Endothelial cell of umbilical vein (primary cell): Measurements from ENCODE around the gene PADI1. TPM values are rescaled to one million over a fixed set of nuclear protein-coding genes. Genes with fewer than 3 reads are reported as not detected.

Experiments
- BruUV-seq: library from RNA; stranded (reverse); fragments of 400-500 nt; replicated peaks from 2 replicates; lab custom pipeline; 2021; lab: Mats Ljungman, UMichigan
- CTCF ChIA-PET: fragments of 300-600, 350-600 bp; sonication (Branson Sonifier 250); formaldehyde crosslinking; loops from one replicate; lab custom pipeline; 2021; ENCODE audit warnings: antibody characterized with exemption, inconsistent platforms; lab: Charles Lee
- POLR2A ChIA-PET: fragments of 300-600, 350-600 bp; sonication (Branson Sonifier 250); formaldehyde crosslinking; loops from one replicate; lab custom pipeline; 2021; ENCODE audit warnings: antibody characterized with exemption, inconsistent platforms; lab: Charles Lee
- DNase-seq: peaks from one replicate; pipeline ENCODE4 v3.0.0-alpha.2; 2011; ENCODE audit warnings: low read depth, low spot score
- FAIRE-seq: peaks from 2 replicates; lab custom pipeline; 2011; peaks lifted over from hg19 to GRCh38; lab: Jason Lieb, UNC
- H2AFZ ChIP-seq: 2 replicates; pipeline ENCODE4 v1.6.0; 2012; ENCODE audit warnings: low read depth, low read length, control low read depth, inconsistent platforms
- H3K27ac ChIP-seq: 2 replicates; pipeline ENCODE4 v1.5.1; 2011; ENCODE audit warnings: low read depth, mild to moderate bottlenecking, control low read depth, low read length, moderate library complexity; ENCODE audit not compliant: insufficient read depth
- H3K27me3 ChIP-seq, 2 experiments: 2 replicates each; pipeline versions ENCODE4 v1.6.0 to v1.6.1; 2011; ENCODE audit warnings: low read length in 2 of 2, mixed read lengths in 1 of 2; ENCODE audit not compliant: control insufficient read depth in 2 of 2, insufficient read depth in 2 of 2
- H3K36me3 ChIP-seq, 2 experiments: 2 replicates in 1 of 2; 3 replicates in 1 of 2; pipeline ENCODE4 v1.5.1; 2011; ENCODE audit warnings: low read length in 2 of 2, mild to moderate bottlenecking in 1 of 2, moderate library complexity in 1 of 2; ENCODE audit not compliant: control insufficient read depth in 2 of 2, insufficient read depth in 2 of 2; ENCODE audit errors: extremely low read depth in 1 of 2
- H3K4me1 ChIP-seq: 3 replicates; pipeline ENCODE4 v1.5.1; 2011; ENCODE audit warnings: mild to moderate bottlenecking, low read length; ENCODE audit not compliant: control insufficient read depth, insufficient read depth; ENCODE audit errors: extremely low read depth
- H3K4me2 ChIP-seq: 2 replicates; pipeline ENCODE4 v1.6.1; 2011; ENCODE audit warnings: low read length, control low read depth, mixed read lengths; ENCODE audit not compliant: insufficient read depth
- H3K4me3 ChIP-seq, 3 experiments: fragments of 200-600 bp in 1 of 3; sonication (generic), shearing (Covaris generic) in 1 of 3; replicated peaks in 1 of 3; 2 replicates each; pipeline ENCODE4 v1.5.1; 2011 to 2016; ENCODE audit warnings: control low read depth in 3 of 3, low read length in 3 of 3, mild to moderate bottlenecking in 2 of 3, inconsistent platforms in 1 of 3, low read depth in 1 of 3, moderate library complexity in 1 of 3; ENCODE audit not compliant: insufficient read depth in 1 of 3
- H3K79me2 ChIP-seq: 2 replicates; pipeline ENCODE4 v1.6.0; 2012; ENCODE audit warnings: low read length, inconsistent platforms; ENCODE audit not compliant: control insufficient read depth, insufficient read depth
- H3K9ac ChIP-seq: replicated peaks from 2 replicates; pipeline ENCODE3; 2011; ENCODE audit warnings: low read length, control low read depth; ENCODE audit not compliant: insufficient read depth; ENCODE audit errors: extremely low read depth
- H3K9me1 ChIP-seq: replicated peaks from 3 replicates; pipeline ENCODE4 v1.6.0; 2011; ENCODE audit warnings: mild to moderate bottlenecking, low read length; ENCODE audit not compliant: control insufficient read depth, insufficient read depth; ENCODE audit errors: extremely low read depth
- H3K9me3 ChIP-seq: replicated peaks from 2 replicates; pipeline ENCODE4 v1.5.1; 2012; ENCODE audit warnings: low read length, inconsistent platforms; ENCODE audit not compliant: control insufficient read depth, insufficient read depth
- H4K20me1 ChIP-seq: replicated peaks from 2 replicates; pipeline ENCODE3; 2011; ENCODE audit warnings: mild to moderate bottlenecking, low read length; ENCODE audit not compliant: control insufficient read depth, insufficient read depth; ENCODE audit errors: extremely low read depth
- EZH2 ChIP-seq: IDR thresholded peaks from 2 replicates; pipeline ENCODE4 v1.6.1; 2012; ENCODE audit warnings: borderline replicate concordance, low read depth, mild to moderate bottlenecking, moderate library complexity, low read length, inconsistent platforms; ENCODE audit not compliant: severe bottlenecking
- FOS ChIP-seq: IDR thresholded peaks from 2 replicates; pipeline ENCODE4 v1.6.1; 2011; ENCODE audit warnings: mild to moderate bottlenecking, low read length, moderate library complexity, borderline replicate concordance; ENCODE audit not compliant: insufficient read depth
- GATA2 ChIP-seq: IDR thresholded peaks from 2 replicates; pipeline ENCODE4 v1.7.0; 2011; ENCODE audit warnings: low read depth, mild to moderate bottlenecking, moderate library complexity, mixed read lengths, low read length; ENCODE audit not compliant: insufficient read length, insufficient read depth
- JUN ChIP-seq: IDR thresholded peaks from 2 replicates; pipeline ENCODE4 v1.6.1; 2011; ENCODE audit warnings: borderline replicate concordance, low read depth; ENCODE audit not compliant: insufficient read length, insufficient read depth
- MAX ChIP-seq: IDR thresholded peaks from 2 replicates; pipeline ENCODE4 v1.6.1; 2011; ENCODE audit not compliant: insufficient read depth, insufficient read length
- MYC ChIP-seq: IDR thresholded peaks from one replicate; pipeline ENCODE4 v1.6.1; 2011; ENCODE audit warnings: mild to moderate bottlenecking, low read depth, low read length
- POLR2A ChIP-seq: IDR thresholded peaks from 2 replicates; pipeline ENCODE4 v1.6.1; 2012; ENCODE audit warnings: low read depth, mild to moderate bottlenecking, control low read depth, low read length
- POLR2AphosphoS5 ChIP-seq: IDR thresholded peaks from 2 replicates; pipeline ENCODE4 v1.6.1; 2012; ENCODE audit warnings: low read depth, mild to moderate bottlenecking, control low read depth, low read length, moderate library complexity; ENCODE audit not compliant: insufficient read depth
- dilution Hi-C: fragments of 300-500 bp; cut with MboI; formaldehyde crosslinking; loops from one replicate; pipeline ENCODE4 v1.15.0; 2019; ENCODE audit warnings: low sequenced_read_pairs; ENCODE audit not compliant: extremely low pct_ligation_motif_present
- intact Hi-C: fragments of 100-400 bp; cut with micrococcal nuclease; formaldehyde crosslinking; loops from one replicate; pipeline ENCODE4 v1.10.0; 2022
- polyA plus RNA-seq, 4 experiments: library from polyadenylated mRNA; depleted of rRNA in 3 of 4; stranded (reverse) in 3 of 4; unstranded in 1 of 4; fragments of >200 nt; gene quantifications; 2 replicates each; pipeline versions ENCODE4 v1.2.1 to v1.2.3, GENCODE V29; 2011 to 2012; ENCODE audit warnings: missing spikeins in 1 of 4
- total RNA-seq: library from RNA; stranded (reverse); gene quantifications from 2 replicates; pipeline ENCODE4 v1.2.3, GENCODE V29; 2021

PADI1 gene
- total and polyA plus RNA-seq, 2 donors (not counting 3 experiments of a cell fraction or from before 2014, with no cell fraction given): 0.01 TPM; not detected in 1

DNA sequence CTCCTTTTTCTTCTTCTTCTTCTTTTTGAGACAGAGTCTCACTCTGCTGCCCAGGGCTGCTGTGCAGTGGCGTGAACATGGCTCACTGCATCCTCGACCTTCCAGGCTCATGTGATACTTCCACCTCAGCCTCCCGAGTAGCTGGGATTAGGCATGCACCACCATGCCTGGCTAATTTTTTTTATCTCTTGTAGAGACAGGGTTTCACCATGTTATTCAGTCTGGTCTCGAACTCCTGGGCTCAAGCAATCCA is 13.0 kb upstream of the PADI1 start:
- Histone ChIP-seq H3K9me3 (no peaks in the 10 kb centered on the region), H3K4me3 (no peak overlapping the region), H3K9me1 (no peaks in the 10 kb centered on the region), H3K27me3 (no peaks in the 10 kb centered on the region), H3K27ac (no peak overlapping the region), H2AFZ (no peak overlapping the region), H3K36me3 (no peaks in the 10 kb centered on the region), H3K9ac (no peak overlapping the region), H4K20me1 (no peaks in the 10 kb centered on the region), H3K79me2 (no peaks in the 10 kb centered on the region), H3K4me2 (no peak overlapping the region), H3K4me1 (no peaks in the 10 kb centered on the region)
- CTCF ChIA-PET: no interaction called here
- intact Hi-C loops: no loop called here
- no peak for DNase-seq
- dilution Hi-C loops: no loop called here
- POLR2A ChIA-PET: interaction anchor here (0.6 kb wide), 1 partner anchor 120 kb away, joined by 3 read pairs; no protein-coding TSS in a partner anchor
- no peak for FAIRE-seq
- no peak for TF ChIP-seq MYC
- TF ChIP-seq GATA2: no peak
- TF ChIP-seq POLR2AphosphoS5: no peak
- no peak for TF ChIP-seq MAX
- TF ChIP-seq FOS: no peak
- no peak for TF ChIP-seq JUN
- no peak for TF ChIP-seq EZH2
- TF ChIP-seq POLR2A: no peak
- BruUV-seq: no TSS peak
